Uterus (tissue), 2 donors: ENCODE data around the gene UBXN6.

Source experiments
- CTCF ChIP-seq, 4 experiments: fragments of 200-600 bp in 2 of 4; fragments of 450-650 bp in 2 of 4; sonication (generic) in 2 of 4; IDR thresholded peaks; one replicate each; pipeline ENCODE4 v1.5.1; 2016 to 2019; ENCODE audit warnings: antibody characterized with exemption in 4 of 4, mild to moderate bottlenecking in 2 of 4, moderate library complexity in 1 of 4
- POLR2A ChIP-seq, 2 donors: fragments of 450-650 bp; IDR thresholded peaks; one replicate each; pipeline ENCODE4 v1.6.1; 2016; ENCODE audit warnings: antibody characterized with exemption in 2 of 2, mild to moderate bottlenecking in 1 of 2, moderate library complexity in 1 of 2

- TF ChIP-seq POLR2A (IDR thresholded peaks at IDR 0.05) (no peak), CTCF (IDR thresholded peaks at IDR 0.05) (no peak)
Measured at GRCh38 chr19:4449022-4449638, 8.5 kb downstream of the UBXN6 start.
